ENCODE results near the gene RPS6KA6. TPM values are rescaled to one million over a fixed set of nuclear protein-coding genes. Genes with fewer than 3 reads are reported as not detected.

RPS6KA6 gene
- total RNA-seq, 4 donors from 2014 or later, result 0.49 to 3.9 (median 0.72) TPM

DNA sequence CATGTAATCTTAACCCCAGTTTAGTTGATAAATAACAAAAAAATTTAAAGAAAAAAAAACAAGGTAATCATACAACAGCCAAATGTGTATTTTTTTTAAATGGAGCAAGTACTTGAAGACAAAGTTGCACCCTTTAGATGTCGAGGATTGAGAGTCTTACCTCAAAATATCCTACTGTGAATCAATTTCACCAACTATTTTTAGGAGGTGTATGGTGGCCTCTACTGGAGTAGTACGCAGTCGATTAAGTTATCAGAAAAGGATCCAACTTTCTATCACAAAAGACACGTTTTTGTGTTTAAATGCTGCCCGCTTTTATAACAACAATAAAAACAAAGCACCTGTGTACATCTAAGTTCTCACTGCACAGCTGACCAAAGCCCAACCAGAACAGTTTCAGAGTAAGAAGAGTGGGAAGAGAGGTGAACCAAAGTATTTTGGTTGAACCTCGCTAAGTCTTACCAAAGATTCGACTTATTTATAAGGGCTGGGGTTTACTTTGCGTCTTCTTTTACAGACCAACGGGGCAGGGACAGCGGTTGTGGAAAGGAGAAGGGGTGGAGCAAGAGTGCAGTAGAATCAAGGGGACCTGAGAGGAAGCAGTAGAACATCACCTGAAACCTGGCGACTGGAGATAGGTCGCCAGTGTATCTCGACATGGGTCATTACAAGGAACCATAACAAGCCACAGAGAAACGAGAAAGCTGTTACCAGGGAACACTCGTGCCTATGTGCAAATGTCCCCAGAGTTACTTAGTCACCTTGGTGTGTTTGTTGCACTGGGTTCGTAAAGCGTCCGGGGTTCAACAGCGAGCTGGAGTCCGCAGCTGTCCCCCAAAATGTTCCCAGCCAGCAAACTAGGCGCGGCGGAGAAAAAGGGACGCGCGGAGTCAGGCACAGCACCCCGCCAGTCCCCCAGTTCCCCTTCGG lies 1.1 kb downstream of the RPS6KA6 start:
- TF ChIP-seq, protein P1, sequence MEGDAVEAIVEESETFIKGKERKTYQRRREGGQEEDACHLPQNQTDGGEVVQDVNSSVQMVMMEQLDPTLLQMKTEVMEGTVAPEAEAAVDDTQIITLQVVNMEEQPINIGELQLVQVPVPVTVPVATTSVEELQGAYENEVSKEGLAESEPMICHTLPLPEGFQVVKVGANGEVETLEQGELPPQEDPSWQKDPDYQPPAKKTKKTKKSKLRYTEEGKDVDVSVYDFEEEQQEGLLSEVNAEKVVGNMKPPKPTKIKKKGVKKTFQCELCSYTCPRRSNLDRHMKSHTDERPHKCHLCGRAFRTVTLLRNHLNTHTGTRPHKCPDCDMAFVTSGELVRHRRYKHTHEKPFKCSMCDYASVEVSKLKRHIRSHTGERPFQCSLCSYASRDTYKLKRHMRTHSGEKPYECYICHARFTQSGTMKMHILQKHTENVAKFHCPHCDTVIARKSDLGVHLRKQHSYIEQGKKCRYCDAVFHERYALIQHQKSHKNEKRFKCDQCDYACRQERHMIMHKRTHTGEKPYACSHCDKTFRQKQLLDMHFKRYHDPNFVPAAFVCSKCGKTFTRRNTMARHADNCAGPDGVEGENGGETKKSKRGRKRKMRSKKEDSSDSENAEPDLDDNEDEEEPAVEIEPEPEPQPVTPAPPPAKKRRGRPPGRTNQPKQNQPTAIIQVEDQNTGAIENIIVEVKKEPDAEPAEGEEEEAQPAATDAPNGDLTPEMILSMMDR (IDR thresholded peaks at IDR 0.05; ENCODE audit: low read depth), result no peak

DNA sequence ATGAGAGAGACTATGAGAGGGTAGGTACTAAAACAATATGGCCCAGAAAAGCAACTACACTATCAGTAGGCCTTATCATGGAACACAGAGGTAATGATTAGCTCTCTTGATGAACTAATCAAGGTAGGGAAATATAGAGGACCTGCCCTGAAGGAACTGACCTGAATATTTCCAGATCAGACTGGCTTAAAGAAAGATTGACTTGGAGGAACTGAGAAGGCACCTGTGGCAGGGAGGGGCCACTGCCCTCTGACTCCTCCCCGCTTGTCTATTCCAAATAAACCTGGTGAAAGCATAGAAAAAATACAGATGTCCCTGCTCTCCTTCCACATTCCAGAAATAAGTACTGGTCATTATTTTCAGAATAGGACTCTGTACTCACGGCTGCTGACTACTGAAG lies 5.5 kb downstream of the RPS6KA6 start:
- TF ChIP-seq, protein P1 (IDR thresholded peaks at IDR 0.05; ENCODE audit: low read depth), result no peak

DNA sequence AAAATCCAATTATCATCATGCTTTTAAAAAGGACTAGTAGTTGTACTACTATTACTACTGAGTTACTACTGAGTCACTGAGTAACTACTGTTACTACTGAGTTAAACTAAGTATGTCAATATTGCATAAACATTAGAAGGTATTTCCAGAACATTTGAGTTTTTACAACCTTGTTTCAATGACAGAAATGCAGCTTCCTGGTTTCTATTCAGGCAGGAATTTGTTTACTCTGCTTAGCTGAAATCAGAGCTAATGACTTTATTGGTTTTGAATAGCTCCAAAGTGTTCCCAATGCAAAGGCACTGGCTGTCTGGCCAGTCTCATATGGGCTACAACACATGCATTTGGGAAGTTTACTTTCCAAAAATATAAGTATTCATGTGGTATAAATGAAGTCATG lies 12.0 kb downstream of the RPS6KA6 start:
- TF ChIP-seq, protein P1 (IDR thresholded peaks at IDR 0.05; ENCODE audit: low read depth), result no peak

DNA sequence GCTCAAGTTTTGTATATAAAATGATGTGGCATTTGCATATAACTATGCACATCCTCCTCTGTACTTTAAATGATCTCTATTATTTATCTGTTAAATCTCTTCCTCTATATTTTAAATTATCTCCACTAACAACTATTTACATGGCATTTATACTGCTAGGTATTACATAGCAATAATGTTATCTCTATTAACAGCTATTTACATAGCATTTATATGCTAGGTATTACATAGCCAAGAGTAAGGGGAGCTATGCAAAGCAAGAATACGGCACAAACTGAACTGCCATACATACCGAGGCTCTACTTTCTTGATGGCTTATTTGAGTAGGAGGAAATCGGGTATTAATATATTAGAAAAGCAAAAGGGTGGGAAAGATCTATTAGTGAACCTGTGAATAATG lies 12.7 kb downstream of the RPS6KA6 start:
- TF ChIP-seq, protein P1 (IDR thresholded peaks at IDR 0.05; ENCODE audit: low read depth), result no peak

DNA sequence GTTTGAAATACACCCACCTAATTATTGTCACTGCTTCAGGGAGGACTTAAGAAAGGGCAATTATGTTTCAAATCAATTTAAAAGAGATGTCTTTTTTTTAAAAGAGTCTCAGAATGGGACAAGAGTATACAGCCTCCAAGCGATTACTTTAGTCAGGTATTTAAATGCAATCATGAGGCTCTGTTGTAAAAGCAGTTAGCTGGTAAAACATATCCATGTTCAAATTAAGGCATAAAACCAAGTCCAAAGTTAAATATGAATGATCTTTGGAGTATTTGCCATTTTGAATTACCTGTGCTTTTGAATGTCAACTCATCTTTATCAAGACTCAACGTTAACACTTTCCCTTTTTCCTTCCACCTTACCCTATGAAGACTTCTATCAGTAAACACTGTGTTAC lies 13.7 kb downstream of the RPS6KA6 start:
- TF ChIP-seq, protein P1 (IDR thresholded peaks at IDR 0.05; ENCODE audit: low read depth), result no peak

DNA sequence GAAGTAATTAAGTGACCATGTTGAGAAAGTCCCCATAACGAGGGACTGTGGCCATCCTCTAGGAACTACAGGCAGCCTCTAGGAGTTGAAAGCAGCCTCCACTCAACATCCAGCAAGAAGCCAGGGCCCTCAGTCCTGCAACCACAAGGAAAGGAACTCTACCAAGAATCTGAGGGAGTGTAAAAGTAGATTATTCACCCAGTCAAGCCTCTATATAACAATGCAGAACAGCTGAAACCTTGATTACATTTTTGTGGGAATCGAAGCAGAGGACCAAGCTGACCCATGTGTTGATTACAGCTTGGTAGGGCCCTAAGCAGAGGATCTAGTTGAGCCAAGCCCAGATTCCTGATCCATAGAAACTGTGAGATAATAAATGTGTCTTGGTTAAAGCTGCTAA lies 17.1 kb downstream of the RPS6KA6 start:
- TF ChIP-seq, protein P1 (IDR thresholded peaks at IDR 0.05; ENCODE audit: low read depth), result no peak

DNA sequence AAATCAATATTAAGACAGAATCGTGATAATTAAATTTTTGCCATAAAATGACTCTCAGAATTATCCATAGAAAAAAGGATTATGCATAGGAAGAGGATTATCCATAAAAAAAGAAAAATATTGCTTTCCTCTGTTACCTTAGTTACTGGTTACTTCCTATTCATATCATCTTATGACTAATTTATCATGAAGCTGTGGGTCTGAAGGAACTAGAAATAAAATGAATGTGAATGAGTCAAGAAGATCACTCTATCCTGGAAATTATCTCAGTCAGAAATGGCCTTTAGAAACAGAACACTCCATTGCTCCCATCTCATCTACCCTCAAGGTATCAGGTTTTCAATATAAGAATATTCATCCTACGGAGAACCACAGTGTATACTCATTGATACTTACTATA lies 19.4 kb downstream of the RPS6KA6 start:
- TF ChIP-seq, protein P1 (IDR thresholded peaks at IDR 0.05; ENCODE audit: low read depth), result no peak
